HEK293 (cell line): ENCODE results near the gene RTL1.

ENCODE experiments used
- CTCF ChIA-PET: fragments of 350-600 bp; formaldehyde crosslinking; extraction: SDS; loops from one replicate; lab custom pipeline; 2021; ENCODE audit warnings: antibody characterized with exemption; lab: Yijun Ruan, JAX
- POLR2A ChIA-PET: fragments of 300-600 bp; formaldehyde crosslinking; extraction: SDS; loops from one replicate; lab custom pipeline; 2020; ENCODE audit warnings: antibody characterized with exemption, inconsistent platforms; lab: Yijun Ruan, JAX
- H3K27ac ChIP-seq: fragments of 200-500 bp; sonication (Bioruptor generic); 2 replicates; pipeline ENCODE4 v1.5.1; 2014; ENCODE audit warnings: low read depth, low read length, control low read depth, inconsistent platforms; ENCODE audit errors: extremely low read depth
- H3K36me3 ChIP-seq, 2 experiments: fragments of 200-500 bp in 1 of 2; sonication (Bioruptor generic) in 1 of 2; 1 replicate in 1 of 2; 2 replicates in 1 of 2; pipeline ENCODE4 v1.5.1; 2014 to 2017; ENCODE audit warnings: inconsistent platforms in 2 of 2, low read length in 2 of 2; ENCODE audit not compliant: control insufficient read depth in 2 of 2, insufficient read depth in 1 of 2
- H3K4me1 ChIP-seq: fragments of 200-500 bp; sonication (Bioruptor generic); 2 replicates; pipeline ENCODE4 v1.5.1; 2014; ENCODE audit warnings: mild to moderate bottlenecking, low read length, inconsistent platforms; ENCODE audit not compliant: control insufficient read depth, insufficient read depth
- H3K4me3 ChIP-seq: 2 replicates; pipeline ENCODE4 v1.5.1; 2011; ENCODE audit warnings: low read depth, mild to moderate bottlenecking, control low read depth, low read length, moderate library complexity
- H3K9me3 ChIP-seq: fragments of 200-500 bp; sonication (Bioruptor generic); 2 replicates; pipeline ENCODE4 v1.5.1; 2014; ENCODE audit warnings: low read depth, low read length, inconsistent platforms; ENCODE audit not compliant: control insufficient read depth, insufficient read depth
- BCL11B ChIP-seq: fragments of 450-650 bp; formaldehyde crosslinking; IDR thresholded peaks from 2 replicates; pipeline ENCODE4 v1.5.1; 2016; ENCODE audit warnings: low read depth, missing biosample characterization, missing genetic modification characterization
- FEZF1 ChIP-seq: fragments of 450-650 bp; formaldehyde crosslinking; IDR thresholded peaks from 2 replicates; pipeline ENCODE4 v1.5.1; 2016; ENCODE audit warnings: missing biosample characterization, missing genetic modification characterization
- GLI4 ChIP-seq: fragments of 450-650 bp; formaldehyde crosslinking; IDR thresholded peaks from 2 replicates; pipeline ENCODE4 v1.5.1; 2016; ENCODE audit warnings: missing biosample characterization, missing genetic modification characterization
- KLF10 ChIP-seq: fragments of 450-650 bp; IDR thresholded peaks from 2 replicates; pipeline ENCODE4 v1.5.1; 2018; ENCODE audit warnings: missing biosample characterization, mild to moderate bottlenecking, missing genetic modification characterization
- KLF16 ChIP-seq: fragments of 450-650 bp; formaldehyde crosslinking; IDR thresholded peaks from 2 replicates; pipeline ENCODE4 v1.5.1; 2017; ENCODE audit warnings: missing biosample characterization, missing genetic modification characterization
- MZF1 ChIP-seq: fragments of 450-650 bp; formaldehyde crosslinking; IDR thresholded peaks from 2 replicates; pipeline ENCODE4 v1.5.1; 2017; ENCODE audit warnings: missing biosample characterization, missing genetic modification characterization, borderline replicate concordance
- REPIN1 ChIP-seq: fragments of 450-650 bp; formaldehyde crosslinking; IDR thresholded peaks from 2 replicates; pipeline ENCODE4 v1.5.1; 2017; ENCODE audit warnings: missing biosample characterization, missing genetic modification characterization, low read depth
- ZBTB17 ChIP-seq: fragments of 450-650 bp; formaldehyde crosslinking; IDR thresholded peaks from 2 replicates; pipeline ENCODE4 v1.5.1; 2016; ENCODE audit warnings: missing biosample characterization, missing genetic modification characterization
- ZBTB21 ChIP-seq: fragments of 450-650 bp; formaldehyde crosslinking; IDR thresholded peaks from 2 replicates; pipeline ENCODE4 v1.5.1; 2017; ENCODE audit warnings: missing biosample characterization, missing genetic modification characterization
- ZFP41 ChIP-seq: fragments of 450-650 bp; formaldehyde crosslinking; IDR thresholded peaks from 2 replicates; pipeline ENCODE4 v1.5.1; 2016; ENCODE audit warnings: missing biosample characterization, missing genetic modification characterization, borderline replicate concordance
- ZNF112 ChIP-seq: fragments of 450-650 bp; formaldehyde crosslinking; IDR thresholded peaks from 2 replicates; pipeline ENCODE4 v1.5.0; 2017; ENCODE audit warnings: missing biosample characterization, missing genetic modification characterization
- ZNF132 ChIP-seq: fragments of 450-650 bp; formaldehyde crosslinking; IDR thresholded peaks from 2 replicates; pipeline ENCODE4 v1.5.1; 2017; ENCODE audit warnings: missing biosample characterization, missing genetic modification characterization, borderline replicate concordance
- ZNF155 ChIP-seq: fragments of 450-650 bp; formaldehyde crosslinking; IDR thresholded peaks from 2 replicates; pipeline ENCODE4 v1.5.1; 2016; ENCODE audit warnings: missing biosample characterization, missing genetic modification characterization
- ZNF19 ChIP-seq: fragments of 450-650 bp; formaldehyde crosslinking; IDR thresholded peaks from 2 replicates; pipeline ENCODE4; 2016; ENCODE audit warnings: missing biosample characterization, missing genetic modification characterization, low read depth
- ZNF2 ChIP-seq: fragments of 450-650 bp; formaldehyde crosslinking; IDR thresholded peaks from 2 replicates; pipeline ENCODE4 v1.5.1; 2016; ENCODE audit warnings: missing biosample characterization, missing genetic modification characterization
- ZNF23 ChIP-seq: fragments of 450-650 bp; formaldehyde crosslinking; IDR thresholded peaks from 2 replicates; pipeline ENCODE4 v1.5.1; 2016; ENCODE audit warnings: missing biosample characterization, missing genetic modification characterization, borderline replicate concordance
- ZNF24 ChIP-seq: fragments of 450-650 bp; formaldehyde crosslinking; IDR thresholded peaks from 2 replicates; pipeline ENCODE4 v1.5.1; 2016; ENCODE audit warnings: missing biosample characterization, missing genetic modification characterization
- ZNF248 ChIP-seq: fragments of 450-650 bp; formaldehyde crosslinking; IDR thresholded peaks from 2 replicates; pipeline ENCODE4 v1.5.1; 2017; ENCODE audit warnings: missing biosample characterization, missing genetic modification characterization
- ZNF266 ChIP-seq: fragments of 450-650 bp; formaldehyde crosslinking; IDR thresholded peaks from 2 replicates; pipeline ENCODE4 v1.5.1; 2016; ENCODE audit warnings: missing biosample characterization, missing genetic modification characterization, low read depth
- ZNF354C ChIP-seq: fragments of 450-650 bp; formaldehyde crosslinking; IDR thresholded peaks from 2 replicates; pipeline ENCODE4 v1.5.1; 2016; ENCODE audit warnings: missing biosample characterization, missing genetic modification characterization, low read depth, borderline replicate concordance
- ZNF394 ChIP-seq: fragments of 450-650 bp; formaldehyde crosslinking; IDR thresholded peaks from 2 replicates; pipeline ENCODE4 v1.5.1; 2016; ENCODE audit warnings: missing biosample characterization, missing genetic modification characterization, mild to moderate bottlenecking, moderate library complexity, borderline replicate concordance
- ZNF529 ChIP-seq: fragments of 450-650 bp; formaldehyde crosslinking; IDR thresholded peaks from 2 replicates; pipeline ENCODE4 v1.5.1; 2017; ENCODE audit warnings: missing genetic modification characterization, missing biosample characterization; ENCODE audit not compliant: insufficient replicate concordance
- ZNF837 ChIP-seq: fragments of 450-650 bp; formaldehyde crosslinking; IDR thresholded peaks from 2 replicates; pipeline ENCODE4 v1.5.1; 2016; ENCODE audit warnings: missing biosample characterization, missing genetic modification characterization
- TF ChIP-seq, protein P1 (sequence below): fragments of 450-650 bp; formaldehyde crosslinking; IDR thresholded peaks from 2 replicates; pipeline ENCODE4 v1.5.1; 2016; ENCODE audit warnings: missing biosample characterization, missing genetic modification characterization
- TF ChIP-seq, protein P2 (sequence below): fragments of 450-650 bp; formaldehyde crosslinking; IDR thresholded peaks from 2 replicates; pipeline ENCODE4 v1.5.1; 2016; ENCODE audit warnings: missing biosample characterization, missing genetic modification characterization
- TF ChIP-seq, protein P3 (sequence below): fragments of 450-650 bp; formaldehyde crosslinking; IDR thresholded peaks from 2 replicates; pipeline ENCODE4 v1.5.1; 2016; ENCODE audit warnings: missing biosample characterization, missing genetic modification characterization
- TF ChIP-seq, protein P4 (sequence below): sonication (generic); formaldehyde crosslinking; IDR thresholded peaks from 2 replicates; pipeline ENCODE4 v1.8.1; 2022; ENCODE audit warnings: mild to moderate bottlenecking, moderate library complexity, missing genetic modification reagents

RTL1 gene

DNA sequence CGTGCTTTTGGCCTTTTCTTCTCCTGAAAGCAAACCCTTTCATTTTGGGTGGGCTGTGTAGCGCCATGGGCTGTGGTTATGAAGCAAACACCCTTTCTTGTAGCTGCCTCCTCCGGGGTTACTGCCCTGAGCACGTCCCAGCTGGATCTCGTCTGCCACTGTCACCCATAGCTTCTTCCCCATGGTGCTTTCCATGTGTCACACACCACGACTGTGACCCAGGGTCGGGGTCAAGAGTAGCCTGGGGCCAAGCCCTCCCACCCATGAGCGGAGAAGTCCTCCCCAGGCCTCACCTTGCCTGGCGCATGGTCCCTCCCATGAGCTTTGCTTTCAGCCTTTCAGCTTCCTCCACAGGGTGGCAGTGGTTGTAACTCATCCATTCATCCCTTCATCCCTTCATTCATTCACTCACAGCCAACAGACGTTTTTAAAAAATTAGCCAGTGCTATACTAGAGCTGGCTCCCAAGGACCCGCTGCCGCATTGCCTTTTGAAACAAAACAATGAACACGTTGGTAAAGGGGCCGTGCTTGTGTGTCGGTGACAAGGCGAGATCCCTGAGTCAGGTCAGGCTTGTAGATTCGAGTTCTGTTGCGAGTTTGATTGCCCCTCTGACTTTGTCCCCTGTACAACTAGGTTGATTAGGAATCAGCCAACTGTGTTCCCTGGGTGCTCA, 48.1 kb downstream of the RTL1 start:
- TF ChIP-seq ZNF19 (tag by site-specific recombination) = no peak
- no peak for TF ChIP-seq GLI4 (tag by site-specific recombination)
- no peak for TF ChIP-seq KLF16 (tag by site-specific recombination)
- TF ChIP-seq ZNF354C (tag by site-specific recombination) = no peak
- TF ChIP-seq ZNF248 = no peak
- no peak for TF ChIP-seq ZNF24 (tag by site-specific recombination)
- TF ChIP-seq ZNF155 (tag by site-specific recombination) = no peak
- TF ChIP-seq, protein P1, sequence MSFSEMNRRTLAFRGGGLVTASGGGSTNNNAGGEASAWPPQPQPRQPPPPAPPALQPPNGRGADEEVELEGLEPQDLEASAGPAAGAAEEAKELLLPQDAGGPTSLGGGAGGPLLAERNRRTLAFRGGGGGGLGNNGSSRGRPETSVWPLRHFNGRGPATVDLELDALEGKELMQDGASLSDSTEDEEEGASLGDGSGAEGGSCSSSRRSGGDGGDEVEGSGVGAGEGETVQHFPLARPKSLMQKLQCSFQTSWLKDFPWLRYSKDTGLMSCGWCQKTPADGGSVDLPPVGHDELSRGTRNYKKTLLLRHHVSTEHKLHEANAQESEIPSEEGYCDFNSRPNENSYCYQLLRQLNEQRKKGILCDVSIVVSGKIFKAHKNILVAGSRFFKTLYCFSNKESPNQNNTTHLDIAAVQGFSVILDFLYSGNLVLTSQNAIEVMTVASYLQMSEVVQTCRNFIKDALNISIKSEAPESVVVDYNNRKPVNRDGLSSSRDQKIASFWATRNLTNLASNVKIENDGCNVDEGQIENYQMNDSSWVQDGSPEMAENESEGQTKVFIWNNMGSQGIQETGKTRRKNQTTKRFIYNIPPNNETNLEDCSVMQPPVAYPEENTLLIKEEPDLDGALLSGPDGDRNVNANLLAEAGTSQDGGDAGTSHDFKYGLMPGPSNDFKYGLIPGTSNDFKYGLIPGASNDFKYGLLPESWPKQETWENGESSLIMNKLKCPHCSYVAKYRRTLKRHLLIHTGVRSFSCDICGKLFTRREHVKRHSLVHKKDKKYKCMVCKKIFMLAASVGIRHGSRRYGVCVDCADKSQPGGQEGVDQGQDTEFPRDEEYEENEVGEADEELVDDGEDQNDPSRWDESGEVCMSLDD (tag by site-specific recombination) = no peak
- no peak for TF ChIP-seq ZBTB17
- POLR2A ChIA-PET = interaction anchor here (0.5 kb wide), 1 partner anchor 382 kb away, joined by 3 read pairs; no protein-coding TSS in a partner anchor
- Histone ChIP-seq H3K4me1 (no peaks in the 10 kb centered on the region), H3K36me3 (no peaks in the 10 kb centered on the region), H3K4me3 (no peak overlapping the region), H3K9me3 (no peaks in the 10 kb centered on the region), H3K27ac (no peak overlapping the region)
- CTCF ChIA-PET = interaction anchor here (0.5 to 2.3 kb wide), 3 partner anchors 242 to 851 kb away, joined by 3 to 5 read pairs (median 4); no protein-coding TSS in a partner anchor

DNA sequence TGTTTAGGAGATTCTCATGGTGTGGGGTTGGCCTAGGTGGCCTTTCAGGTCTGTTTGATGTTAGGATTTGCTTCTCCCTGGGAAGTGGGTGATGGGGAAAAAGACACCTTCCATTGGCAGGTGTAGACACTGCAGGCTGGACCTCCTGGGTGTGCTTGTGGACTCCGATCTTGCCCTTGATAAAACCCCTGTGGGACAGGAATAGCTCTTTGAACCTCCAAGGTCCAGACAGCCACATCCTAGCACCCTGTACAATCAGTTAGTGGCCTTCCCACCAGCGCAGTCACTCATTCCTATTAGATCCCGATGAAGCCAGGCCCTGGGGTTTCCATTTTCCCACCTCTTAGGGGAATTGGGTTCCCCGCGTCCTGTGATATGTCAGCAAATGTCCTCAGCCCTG, 49.1 kb downstream of the RTL1 start:
- Histone ChIP-seq H3K36me3 (no peaks in the 10 kb centered on the region), H3K4me1 (no peaks in the 10 kb centered on the region), H3K27ac (no peak overlapping the region), H3K9me3 (no peaks in the 10 kb centered on the region), H3K4me3 (no peak overlapping the region)
- POLR2A ChIA-PET = no interaction called here
- CTCF ChIA-PET = interaction anchor here (2.3 kb wide), 1 partner anchor 381 kb away, joined by 5 read pairs; no protein-coding TSS in a partner anchor
- no peak for TF ChIP-seq MZF1
- TF ChIP-seq ZNF248 = no peak
- TF ChIP-seq, protein P2, sequence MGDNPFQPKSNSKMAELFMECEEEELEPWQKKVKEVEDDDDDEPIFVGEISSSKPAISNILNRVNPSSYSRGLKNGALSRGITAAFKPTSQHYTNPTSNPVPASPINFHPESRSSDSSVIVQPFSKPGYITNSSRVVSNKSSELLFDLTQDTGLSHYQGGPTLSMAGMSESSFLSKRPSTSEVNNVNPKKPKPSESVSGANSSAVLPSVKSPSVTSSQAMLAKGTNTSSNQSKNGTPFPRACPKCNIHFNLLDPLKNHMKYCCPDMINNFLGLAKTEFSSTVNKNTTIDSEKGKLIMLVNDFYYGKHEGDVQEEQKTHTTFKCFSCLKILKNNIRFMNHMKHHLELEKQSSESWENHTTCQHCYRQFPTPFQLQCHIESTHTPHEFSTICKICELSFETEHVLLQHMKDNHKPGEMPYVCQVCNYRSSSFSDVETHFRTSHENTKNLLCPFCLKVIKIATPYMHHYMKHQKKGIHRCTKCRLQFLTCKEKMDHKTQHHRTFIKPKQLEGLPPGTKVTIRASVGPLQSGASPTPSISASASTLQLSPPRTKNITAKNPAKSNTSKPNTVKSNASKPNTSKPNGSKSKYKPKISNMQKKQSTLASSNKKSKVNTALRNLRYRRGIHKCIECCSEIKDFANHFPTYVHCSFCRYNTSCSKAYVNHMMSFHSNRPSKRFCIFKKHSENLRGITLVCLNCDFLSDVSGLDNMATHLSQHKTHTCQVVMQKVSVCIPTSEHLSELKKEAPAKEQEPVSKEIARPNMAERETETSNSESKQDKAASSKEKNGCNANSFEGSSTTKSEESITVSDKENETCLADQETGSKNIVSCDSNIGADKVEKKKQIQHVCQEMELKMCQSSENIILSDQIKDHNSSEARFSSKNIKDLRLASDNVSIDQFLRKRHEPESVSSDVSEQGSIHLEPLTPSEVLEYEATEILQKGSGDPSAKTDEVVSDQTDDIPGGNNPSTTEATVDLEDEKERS = no peak
- TF ChIP-seq FEZF1 = no peak
- no peak for TF ChIP-seq ZFP41 (tag by site-specific recombination)
- no peak for TF ChIP-seq ZNF112 (tag by site-specific recombination)
- TF ChIP-seq REPIN1 (tag by site-specific recombination) = no peak
- TF ChIP-seq ZNF132 (tag by site-specific recombination) = no peak
- no peak for TF ChIP-seq ZNF2
- no peak for TF ChIP-seq ZNF529
- no peak for TF ChIP-seq BCL11B (tag by site-specific recombination)
- TF ChIP-seq ZNF837 = no peak
- TF ChIP-seq, protein P3, sequence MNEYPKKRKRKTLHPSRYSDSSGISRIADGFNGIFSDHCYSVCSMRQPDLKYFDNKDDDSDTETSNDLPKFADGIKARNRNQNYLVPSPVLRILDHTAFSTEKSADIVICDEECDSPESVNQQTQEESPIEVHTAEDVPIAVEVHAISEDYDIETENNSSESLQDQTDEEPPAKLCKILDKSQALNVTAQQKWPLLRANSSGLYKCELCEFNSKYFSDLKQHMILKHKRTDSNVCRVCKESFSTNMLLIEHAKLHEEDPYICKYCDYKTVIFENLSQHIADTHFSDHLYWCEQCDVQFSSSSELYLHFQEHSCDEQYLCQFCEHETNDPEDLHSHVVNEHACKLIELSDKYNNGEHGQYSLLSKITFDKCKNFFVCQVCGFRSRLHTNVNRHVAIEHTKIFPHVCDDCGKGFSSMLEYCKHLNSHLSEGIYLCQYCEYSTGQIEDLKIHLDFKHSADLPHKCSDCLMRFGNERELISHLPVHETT (tag by site-specific recombination) = no peak
- TF ChIP-seq ZNF266 = no peak
- TF ChIP-seq ZNF394 (tag by site-specific recombination) = no peak
- no peak for TF ChIP-seq ZNF23 (tag by site-specific recombination)
- no peak for TF ChIP-seq ZBTB21 (tag by site-specific recombination)
- no peak for TF ChIP-seq KLF10
- TF ChIP-seq, protein P4, sequence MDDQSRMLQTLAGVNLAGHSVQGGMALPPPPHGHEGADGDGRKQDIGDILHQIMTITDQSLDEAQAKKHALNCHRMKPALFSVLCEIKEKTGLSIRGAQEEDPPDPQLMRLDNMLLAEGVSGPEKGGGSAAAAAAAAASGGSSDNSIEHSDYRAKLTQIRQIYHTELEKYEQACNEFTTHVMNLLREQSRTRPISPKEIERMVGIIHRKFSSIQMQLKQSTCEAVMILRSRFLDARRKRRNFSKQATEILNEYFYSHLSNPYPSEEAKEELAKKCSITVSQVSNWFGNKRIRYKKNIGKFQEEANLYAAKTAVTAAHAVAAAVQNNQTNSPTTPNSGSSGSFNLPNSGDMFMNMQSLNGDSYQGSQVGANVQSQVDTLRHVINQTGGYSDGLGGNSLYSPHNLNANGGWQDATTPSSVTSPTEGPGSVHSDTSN (CRISPR knock-in tag) = no peak
